GM18907 (cell line): ENCODE data around the gene PTPRJ.

Experiments used
- ATAC-seq: cut with Tn5 transposase; IDR thresholded peaks from one replicate; pipeline ENCODE4 v1.9.1; 2021; ENCODE audit warnings: mild to moderate bottlenecking, moderate library complexity; ENCODE audit not compliant: unreplicated experiment

Gene PTPRJ

GRCh38 chr11:47967577-47968525, 12.5 kb upstream of the PTPRJ start:
- no peak for ATAC-seq

GRCh38 chr11:47969401-47969800, 11.0 kb upstream of the PTPRJ start:
- no peak for ATAC-seq

- no peak for ATAC-seq
Measured at GRCh38 chr11:47971501-47971900, 8.9 kb upstream of the PTPRJ start.

GRCh38 chr11:47973173-47973572, 7.2 kb upstream of the PTPRJ start:
- ATAC-seq: no peak

- ATAC-seq: no peak
Measured at GRCh38 chr11:47976931-47977330, 3.4 kb upstream of the PTPRJ start.

- no peak for ATAC-seq
Measured at GRCh38 chr11:47977623-47978022, 2.7 kb upstream of the PTPRJ start.

GRCh38 chr11:47979378-47980087, 826 bp upstream of the PTPRJ start:
- ATAC-seq: no peak

GRCh38 chr11:47980907-47981621, 705 bp downstream of the PTPRJ start:
- ATAC-seq: peak; percentile 61

- ATAC-seq: peak; percentile 8
Measured at GRCh38 chr11:47981667-47982404, 1.5 kb downstream of the PTPRJ start.

- ATAC-seq: no peak
Measured at GRCh38 chr11:47982616-47983015, 2.3 kb downstream of the PTPRJ start.

GRCh38 chr11:47983464-47984397, 3.4 kb downstream of the PTPRJ start:
- no peak for ATAC-seq

GRCh38 chr11:47986219-47986618, 5.9 kb downstream of the PTPRJ start:
- no peak for ATAC-seq

GRCh38 chr11:47986742-47987141, 6.4 kb downstream of the PTPRJ start:
- no peak for ATAC-seq

- ATAC-seq: peak; percentile 53
Measured at GRCh38 chr11:47987310-47987709, 7.0 kb downstream of the PTPRJ start.

- peak; percentile 26 for ATAC-seq
Measured at GRCh38 chr11:47987781-47988180, 7.4 kb downstream of the PTPRJ start.

GRCh38 chr11:47989779-47990178, 9.4 kb downstream of the PTPRJ start:
- ATAC-seq: no peak

GRCh38 chr11:47991266-47991830, 11.0 kb downstream of the PTPRJ start:
- peak; percentile 38 for ATAC-seq

- no peak for ATAC-seq
Measured at GRCh38 chr11:47991894-47992293, 11.5 kb downstream of the PTPRJ start.
